ENCODE data around the gene THOC7. TPM values are rescaled to one million over a fixed set of nuclear protein-coding genes. Genes with fewer than 3 reads are reported as not detected.

THOC7 gene
- total RNA-seq, 3 donors from 2014 or later (not counting 1 experiment from before 2014, with no cell fraction given): 30.3 to 35.8 (median 32.5) TPM

- peaks cover 40% of the 10 kb centered on the region in 2 donors for H3K4me1 Mint-ChIP-seq
- peak overlapping the region in 1 of 2 donors; percentile 90 for H3K27ac Mint-ChIP-seq
Measured at GRCh38 chr3:63867225-63867624, 3.6 kb upstream of the THOC7 start.

DNA sequence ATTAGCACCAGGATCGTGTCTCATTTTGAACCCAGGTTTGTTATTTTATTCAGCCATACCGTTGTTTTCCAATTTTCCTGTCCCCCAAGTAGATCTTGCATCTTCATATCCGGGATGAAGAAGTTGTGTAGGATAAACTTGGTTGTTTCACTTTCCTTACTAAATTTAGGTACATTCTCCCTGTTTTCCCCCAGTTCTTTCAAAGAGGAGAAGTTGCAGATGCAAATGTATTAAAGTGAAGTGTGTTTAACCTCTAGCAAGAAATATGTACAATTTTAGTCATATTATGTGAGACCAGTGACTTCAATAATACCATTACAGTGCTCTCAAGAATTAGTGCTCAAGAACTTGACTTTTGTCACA, 1.3 kb upstream of the THOC7 start:
- peak overlapping the region; percentile 61 for H3K4me3 ChIP-seq (ENCODE audit: low read length)
- intact Hi-C loops (cut with micrococcal nuclease): loop anchor here (1.0 to 5.0 kb wide), 2 partner anchors 47 to 157 kb away; partner anchors contain the start of genes PSMD6 and SCAANT1
- no peak for TF ChIP-seq CTCF (IDR thresholded peaks at IDR 0.05)
- no peaks in the 10 kb centered on the region for H3K27me3 ChIP-seq (ENCODE audit: control insufficient read depth, insufficient read depth, low read length)
- H3K9me3 Mint-ChIP-seq: no peaks in the 10 kb centered on the region
- no peaks in the 10 kb centered on the region for H3K36me3 Mint-ChIP-seq
- peaks cover 42 to 44% of the 10 kb centered on the region in 2 donors for H3K4me1 Mint-ChIP-seq
- ATAC-seq (no peak), DNase-seq (no peak)
- H3K9me3 ChIP-seq (ENCODE audit: control insufficient read depth, insufficient read depth, low read length): no peaks in the 10 kb centered on the region
- peak overlapping the region; percentile 93 for H3K4me3 Mint-ChIP-seq
- peak overlapping the region; percentile 65 for H3K27ac ChIP-seq (ENCODE audit: low read length)
- no peaks in the 10 kb centered on the region for H3K27me3 Mint-ChIP-seq (ENCODE audit: low read depth in 2 of 2)
- H3K27ac Mint-ChIP-seq: peak overlapping the region; percentile 89 to 90
- peaks cover 17% of the 10 kb centered on the region for H3K4me1 ChIP-seq (ENCODE audit: control insufficient read depth, insufficient read depth, low read length)
- WGBS (ENCODE audit: insufficient coverage): 0% methylated on average over 2 of the region's 3 CpGs
- H3K36me3 ChIP-seq (ENCODE audit: control insufficient read depth, insufficient read depth, low read length): peaks cover 2% of the 10 kb centered on the region

More at GRCh38 chr3:63867225-63867624, 3.6 kb upstream of the THOC7 start:
- no peak for TF ChIP-seq CTCF (IDR thresholded peaks at IDR 0.05)
- no peak overlapping the region for H3K27ac ChIP-seq (ENCODE audit: low read length)
- no peaks in the 10 kb centered on the region for H3K27me3 ChIP-seq (ENCODE audit: control insufficient read depth, insufficient read depth, low read length)
- WGBS (ENCODE audit: insufficient coverage): 92% methylated on average over 1 of the region's 1 CpG
- no peak for DNase-seq
- ATAC-seq: no peak
- Mint-ChIP-seq H3K36me3 (no peaks in the 10 kb centered on the region), H3K9me3 (no peaks in the 10 kb centered on the region), H3K27me3 (ENCODE audit: low read depth in 2 of 2) (no peaks in the 10 kb centered on the region), H3K4me3 (no peak overlapping the region)
- H3K9me3 ChIP-seq (ENCODE audit: control insufficient read depth, insufficient read depth, low read length): no peaks in the 10 kb centered on the region
- H3K36me3 ChIP-seq (ENCODE audit: control insufficient read depth, insufficient read depth, low read length): peaks cover 2% of the 10 kb centered on the region
- peaks cover 17% of the 10 kb centered on the region for H3K4me1 ChIP-seq (ENCODE audit: control insufficient read depth, insufficient read depth, low read length)
- no peak overlapping the region for H3K4me3 ChIP-seq (ENCODE audit: low read length)
- intact Hi-C loops (cut with micrococcal nuclease): no loop called here

- peak; percentile 33 to 60 for DNase-seq
- H3K27me3 Mint-ChIP-seq (ENCODE audit: low read depth in 2 of 2): no peaks in the 10 kb centered on the region
- peak overlapping the region; percentile 89 to 90 for H3K27ac Mint-ChIP-seq
- no peaks in the 10 kb centered on the region for H3K9me3 Mint-ChIP-seq
- H3K4me1 Mint-ChIP-seq: peaks cover 47 to 49% of the 10 kb centered on the region in 2 donors
- Histone ChIP-seq H3K4me3 (ENCODE audit: low read length) (peak overlapping the region; percentile 61), H3K27me3 (ENCODE audit: control insufficient read depth, insufficient read depth, low read length) (no peaks in the 10 kb centered on the region), H3K9me3 (ENCODE audit: control insufficient read depth, insufficient read depth, low read length) (no peaks in the 10 kb centered on the region), H3K4me1 (ENCODE audit: control insufficient read depth, insufficient read depth, low read length) (peaks cover 17% of the 10 kb centered on the region), H3K36me3 (ENCODE audit: control insufficient read depth, insufficient read depth, low read length) (peaks cover 2% of the 10 kb centered on the region), H3K27ac (ENCODE audit: low read length) (peak overlapping the region; percentile 65)
- ATAC-seq: peak; percentile 53 to 59 (median 55)
- H3K4me3 Mint-ChIP-seq: peak overlapping the region; percentile 93
- WGBS (ENCODE audit: insufficient coverage): under 1% methylated on average over 93 of the region's 93 CpGs
- H3K36me3 Mint-ChIP-seq: no peaks in the 10 kb centered on the region
- intact Hi-C loops (cut with micrococcal nuclease): loop anchor here (1.0 to 5.0 kb wide), 2 partner anchors 48 to 158 kb away; partner anchors contain the start of genes PSMD6 and SCAANT1
- no peak for TF ChIP-seq CTCF (IDR thresholded peaks at IDR 0.05)
Measured at GRCh38 chr3:63864008-63864964, 681 bp upstream of the THOC7 start.

All from natural killer cell (primary cell).